HG02885 (cell line): Measurements from ENCODE around the gene KCNG2.
"Not testable (repeated sequence)": the region's sequence is repeated elsewhere in the genome, so short reads cannot be mapped to it uniquely, and the experiment has no call there.

Experiments used
- ATAC-seq: cut with Tn5 transposase; IDR thresholded peaks from one replicate; pipeline ENCODE4 v1.9.1; 2021; ENCODE audit warnings: mild to moderate bottlenecking; ENCODE audit not compliant: unreplicated experiment, poor library complexity

KCNG2 gene

DNA sequence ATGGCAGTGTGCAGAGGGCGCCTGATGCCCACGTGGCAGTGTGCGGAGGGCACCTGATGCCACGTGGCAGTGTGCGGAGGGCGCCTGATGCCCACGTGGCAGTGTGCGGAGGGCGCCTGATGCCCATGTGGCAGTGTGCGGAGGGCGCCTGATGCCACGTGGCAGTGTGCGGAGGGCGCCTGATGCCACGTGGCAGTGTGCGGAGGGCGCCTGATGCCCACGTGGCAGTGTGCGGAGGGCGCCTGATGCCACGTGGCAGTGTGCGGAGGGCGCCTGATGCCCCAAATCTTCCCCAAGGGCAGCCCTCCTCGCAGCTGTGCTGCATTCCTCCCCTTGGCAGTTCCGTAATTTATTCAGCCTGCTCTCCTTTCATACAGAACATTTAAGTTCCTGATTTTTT is 80.5 kb downstream of the KCNG2 start:
- ATAC-seq, result not testable (repeated sequence)

DNA sequence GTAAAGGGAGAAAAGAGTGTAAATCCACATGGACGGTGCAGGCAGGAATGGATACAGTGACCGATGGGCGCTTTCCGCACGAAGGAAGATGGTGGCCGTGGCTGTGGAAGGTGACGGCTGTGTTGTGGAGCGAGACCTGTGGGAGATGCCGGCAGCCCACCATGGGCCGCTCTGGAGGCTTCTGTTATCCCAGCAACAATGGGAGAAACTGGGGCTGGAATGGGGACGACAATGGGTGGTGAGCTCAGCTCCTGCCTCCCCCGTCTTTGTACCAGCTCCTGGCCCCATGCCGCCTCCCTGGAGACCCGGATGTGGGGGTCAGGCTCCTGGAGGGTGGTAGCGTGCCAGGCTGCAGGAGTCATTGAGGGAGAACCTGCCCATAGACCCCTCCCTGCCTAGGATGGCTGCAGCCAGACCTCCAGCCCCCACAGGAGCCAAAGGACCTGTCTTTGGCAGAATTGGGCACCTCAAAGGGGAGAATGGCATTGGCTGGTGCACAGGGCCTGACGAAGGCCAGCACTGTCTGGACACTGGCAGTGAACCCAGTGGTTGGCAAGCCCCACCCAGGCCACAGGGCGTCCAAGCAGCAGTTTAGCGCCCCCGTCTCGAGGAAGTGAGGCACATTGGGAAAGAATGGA is 81.1 kb downstream of the KCNG2 start:
- ATAC-seq, result no peak

GRCh38 chr18:79879566-79879965 is 81.8 kb downstream of the KCNG2 start:
- ATAC-seq, result no peak

- ATAC-seq, result no peak
Measured at GRCh38 chr18:79881695-79882094, 84.0 kb downstream of the KCNG2 start.

DNA sequence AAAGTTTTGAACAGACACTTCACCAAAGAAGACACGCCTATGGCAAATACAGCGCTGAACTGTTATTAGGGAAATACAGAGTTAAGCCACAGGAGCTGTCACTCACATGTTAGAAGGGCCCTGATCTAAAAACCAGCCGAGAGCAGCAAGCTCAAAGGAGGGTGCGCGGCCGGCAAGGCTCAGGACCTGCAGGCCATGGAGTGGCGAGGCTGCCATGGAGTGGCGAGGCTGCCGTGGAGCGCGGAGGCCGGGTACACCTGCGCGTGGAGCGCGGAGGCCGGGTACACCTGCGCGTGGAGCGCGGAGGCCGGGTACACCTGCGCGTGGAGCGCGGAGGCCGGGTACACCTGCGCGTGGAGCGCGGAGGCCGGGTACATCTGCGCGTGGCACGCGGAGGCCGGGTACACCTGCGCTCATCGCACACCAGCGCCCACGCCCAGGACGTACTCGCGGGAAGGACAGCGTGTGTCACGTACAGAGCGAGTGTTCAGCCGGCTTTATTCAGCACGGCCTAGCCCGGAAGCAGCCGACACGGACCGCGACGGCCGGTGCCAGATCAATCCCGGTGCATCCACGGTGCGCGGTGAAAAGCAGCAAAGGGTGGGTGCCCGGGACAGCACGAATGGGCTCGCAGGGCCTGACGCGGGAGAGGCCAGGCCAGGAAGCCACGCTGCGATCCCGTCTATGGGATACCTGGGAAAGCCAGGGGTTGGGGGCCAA is 84.9 kb downstream of the KCNG2 start:
- no peak for ATAC-seq

GRCh38 chr18:79883461-79884293 is 85.9 kb downstream of the KCNG2 start:
- no peak for ATAC-seq

- no peak for ATAC-seq
Measured at GRCh38 chr18:79884294-79884962, 86.7 kb downstream of the KCNG2 start.

- no peak for ATAC-seq
Measured at GRCh38 chr18:79884963-79885728, 87.4 kb downstream of the KCNG2 start.

GRCh38 chr18:79887181-79888000 is 89.7 kb downstream of the KCNG2 start:
- no peak for ATAC-seq

- no peak for ATAC-seq
Measured at GRCh38 chr18:79888016-79888415, 90.3 kb downstream of the KCNG2 start.

- ATAC-seq, result no peak
Measured at GRCh38 chr18:79889569-79889968, 91.8 kb downstream of the KCNG2 start.

- ATAC-seq, result no peak
Measured at GRCh38 chr18:79890674-79891073, 92.9 kb downstream of the KCNG2 start.

DNA sequence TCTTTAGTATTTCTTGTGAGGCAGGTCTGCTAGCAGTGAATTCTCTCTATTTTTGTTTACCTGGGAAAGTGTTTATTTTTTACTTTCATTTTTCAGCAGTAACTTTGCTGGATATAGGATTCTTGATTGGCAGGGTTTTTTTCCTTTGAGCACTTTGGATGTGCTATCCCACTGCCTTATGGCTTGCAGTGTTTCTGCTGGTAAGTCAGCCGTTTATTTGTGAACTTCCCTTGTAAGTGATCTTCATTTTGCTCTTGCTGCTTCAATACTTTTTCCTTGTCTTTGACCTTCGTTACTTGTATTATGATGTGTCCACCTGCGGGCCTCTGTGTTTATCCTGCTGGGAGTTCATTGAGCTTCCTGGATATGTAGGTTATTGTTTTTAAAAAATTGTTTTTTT is 99.0 kb downstream of the KCNG2 start:
- no peak for ATAC-seq

- ATAC-seq, result no peak
Measured at GRCh38 chr18:79897940-79898625, 100.3 kb downstream of the KCNG2 start.

GRCh38 chr18:79898952-79899608 is 101.3 kb downstream of the KCNG2 start:
- ATAC-seq, result no peak

GRCh38 chr18:79899609-79900445 is 102.1 kb downstream of the KCNG2 start:
- ATAC-seq, result no peak
